K562 (cell line): ENCODE results near the gene IL5.

Source experiments
- EP300 ChIP-seq: IDR thresholded peaks from 2 replicates; pipeline ENCODE4 v1.6.1; 2012; ENCODE audit warnings: low read length, improper control_type of control experiment
- EZH2 ChIP-seq: IDR thresholded peaks from 2 replicates; pipeline ENCODE4 v1.6.1; 2012; ENCODE audit warnings: low read depth, mild to moderate bottlenecking, inconsistent platforms, low read length, borderline replicate concordance
- FUS ChIP-seq: fragments of 200-400 bp; formaldehyde crosslinking; optimal IDR thresholded peaks from 2 replicates; pipeline ENCODE3; 2017; ENCODE audit warnings: low read depth, low read length
- MTF1 ChIP-seq: fragments of 250-450 bp; sonication (Bioruptor Pico); IDR thresholded peaks from 2 replicates; pipeline ENCODE4 v1.9.0; 2021; ENCODE audit warnings: moderate library complexity, mild to moderate bottlenecking, inconsistent platforms, borderline replicate concordance
- POLR2A ChIP-seq: fragments of 450-650 bp; conservative IDR thresholded peaks from 2 replicates; pipeline ENCODE4 v1.6.1; 2016
- POLR2AphosphoS5 ChIP-seq: IDR thresholded peaks from 2 replicates; pipeline ENCODE4 v1.6.1; 2011; ENCODE audit warnings: mild to moderate bottlenecking, low read depth, low read length, moderate library complexity; ENCODE audit not compliant: control insufficient read depth, insufficient read depth
- SIN3A ChIP-seq, 2 experiments: fragments of 150-350 bp in 1 of 2; IDR thresholded peaks; 2 replicates each; pipeline ENCODE4 v1.6.1; 2011 to 2016; ENCODE audit warnings: borderline replicate concordance in 2 of 2, low read depth in 2 of 2, low read length in 2 of 2, mild to moderate bottlenecking in 2 of 2, moderate library complexity in 2 of 2; ENCODE audit not compliant: control insufficient read depth in 1 of 2
- WHSC1 ChIP-seq: IDR thresholded peaks from one replicate; pipeline ENCODE4 v1.6.1; 2012; ENCODE audit warnings: low read length, control low read depth, inconsistent platforms
- ZKSCAN8 ChIP-seq: fragments of 200-800 bp; sonication (Bioruptor generic); IDR thresholded peaks from 2 replicates; pipeline ENCODE4 v1.6.1; 2016; ENCODE audit warnings: missing genetic modification characterization, missing compliant biosample characterization
- ZNF133 ChIP-seq: fragments of 250-450 bp; sonication (Bioruptor Pico); IDR thresholded peaks from 2 replicates; pipeline ENCODE4 v1.4.0; 2020; ENCODE audit warnings: mild to moderate bottlenecking
- ZNF24 ChIP-seq: fragments of 450-650 bp; IDR thresholded peaks from 2 replicates; pipeline ENCODE4 v1.6.1; 2016
- TF ChIP-seq, protein P1 (sequence below), 2 experiments: fragments of 450-650 bp in 1 of 2; sonication (generic) in 1 of 2; formaldehyde crosslinking in 1 of 2; IDR thresholded peaks in 1 of 2; conservative IDR thresholded peaks in 1 of 2; 2 replicates each; pipeline versions ENCODE4 v1.6.1 to v1.8.1; 2016 to 2023; ENCODE audit warnings: mild to moderate bottlenecking in 2 of 2, moderate library complexity in 2 of 2, inconsistent platforms in 1 of 2, missing genetic modification reagents in 1 of 2
- TF ChIP-seq, protein P2 (sequence below), 3 experiments: IDR thresholded peaks in 2 of 3; conservative IDR thresholded peaks in 1 of 3; 2 replicates each; pipeline ENCODE4 v1.5.1; 2011 to 2012; ENCODE audit warnings: low read length in 3 of 3, mild to moderate bottlenecking in 3 of 3, control low read depth in 2 of 3, improper control_type of control experiment in 1 of 3, inconsistent platforms in 1 of 3, low read depth in 1 of 3, mixed read lengths in 1 of 3, moderate library complexity in 1 of 3; ENCODE audit not compliant: insufficient read depth in 2 of 3
- TF ChIP-seq, protein P3 (sequence below), 3 experiments: fragments of 200-800 bp in 1 of 3; fragments of 250-450 bp in 1 of 3; fragments of 450-650 bp in 1 of 3; sonication (Bioruptor Pico) in 1 of 3; sonication (Bioruptor generic) in 1 of 3; formaldehyde crosslinking in 1 of 3; IDR thresholded peaks; 2 replicates each; pipeline versions ENCODE4 v1.6.1 to v1.8.0; 2016 to 2022; ENCODE audit warnings: mild to moderate bottlenecking in 2 of 3, missing genetic modification characterization in 2 of 3, missing compliant biosample characterization in 1 of 3, moderate library complexity in 1 of 3

DNA sequence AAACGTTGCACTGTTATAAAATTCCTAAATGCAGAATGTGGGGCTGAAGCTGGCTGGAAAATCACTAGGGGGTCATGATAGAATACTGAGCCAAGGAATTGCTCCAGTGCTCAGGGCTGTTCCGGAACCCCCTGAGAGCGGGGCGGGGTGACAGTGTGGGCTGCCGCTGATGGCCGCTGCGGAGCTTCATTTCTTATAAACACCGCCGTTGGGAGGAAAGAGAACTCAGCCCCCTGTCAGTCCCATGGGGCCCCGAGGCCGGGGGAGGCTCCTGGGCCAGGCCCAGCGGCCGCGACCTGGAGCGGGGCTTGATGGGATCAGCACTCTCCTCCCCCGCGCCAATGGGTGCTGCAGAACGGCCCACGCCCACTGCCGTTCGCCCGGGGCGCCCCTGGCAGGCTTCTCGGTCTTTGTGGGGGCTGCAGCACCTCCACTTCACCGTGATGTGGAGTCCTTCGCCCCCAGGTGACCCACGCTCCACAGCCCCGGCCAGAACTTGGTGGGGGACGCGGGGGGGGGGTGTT lies 47.6 kb downstream of the IL5 start:
- peak; percentile 61 for TF ChIP-seq POLR2A
- no peak for TF ChIP-seq FUS
- no peak; the same call in 1 of the 2 replicates for TF ChIP-seq ZKSCAN8 (CRISPR knock-in tag)
- no peak for TF ChIP-seq EZH2
- TF ChIP-seq SIN3A (IDR thresholded peaks at IDR 0.05; ENCODE audit: borderline replicate concordance in 2 of 2, control insufficient read depth in 1 of 2, low read depth in 2 of 2, low read length in 2 of 2), result 0 out of 4 replicates have a peak, but pooled peaks of 1 of the 2 experiments have one; percentile 49
- TF ChIP-seq ZNF24, result peak; percentile 61; the same call in 1 of the 2 replicates
- TF ChIP-seq, protein P1, sequence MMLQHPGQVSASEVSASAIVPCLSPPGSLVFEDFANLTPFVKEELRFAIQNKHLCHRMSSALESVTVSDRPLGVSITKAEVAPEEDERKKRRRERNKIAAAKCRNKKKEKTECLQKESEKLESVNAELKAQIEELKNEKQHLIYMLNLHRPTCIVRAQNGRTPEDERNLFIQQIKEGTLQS (IDR thresholded peaks at IDR 0.05), result no peak
- TF ChIP-seq, protein P1 (CRISPR knock-in tag; conservative IDR thresholded peaks at IDR 0.05), result 0 out of 2 replicates have a peak, but pooled peaks have one; percentile 39
- no peak for TF ChIP-seq WHSC1
- TF ChIP-seq, protein P2, sequence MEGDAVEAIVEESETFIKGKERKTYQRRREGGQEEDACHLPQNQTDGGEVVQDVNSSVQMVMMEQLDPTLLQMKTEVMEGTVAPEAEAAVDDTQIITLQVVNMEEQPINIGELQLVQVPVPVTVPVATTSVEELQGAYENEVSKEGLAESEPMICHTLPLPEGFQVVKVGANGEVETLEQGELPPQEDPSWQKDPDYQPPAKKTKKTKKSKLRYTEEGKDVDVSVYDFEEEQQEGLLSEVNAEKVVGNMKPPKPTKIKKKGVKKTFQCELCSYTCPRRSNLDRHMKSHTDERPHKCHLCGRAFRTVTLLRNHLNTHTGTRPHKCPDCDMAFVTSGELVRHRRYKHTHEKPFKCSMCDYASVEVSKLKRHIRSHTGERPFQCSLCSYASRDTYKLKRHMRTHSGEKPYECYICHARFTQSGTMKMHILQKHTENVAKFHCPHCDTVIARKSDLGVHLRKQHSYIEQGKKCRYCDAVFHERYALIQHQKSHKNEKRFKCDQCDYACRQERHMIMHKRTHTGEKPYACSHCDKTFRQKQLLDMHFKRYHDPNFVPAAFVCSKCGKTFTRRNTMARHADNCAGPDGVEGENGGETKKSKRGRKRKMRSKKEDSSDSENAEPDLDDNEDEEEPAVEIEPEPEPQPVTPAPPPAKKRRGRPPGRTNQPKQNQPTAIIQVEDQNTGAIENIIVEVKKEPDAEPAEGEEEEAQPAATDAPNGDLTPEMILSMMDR (IDR thresholded peaks at IDR 0.05 in 2 of 3, conservative IDR thresholded peaks at IDR 0.05 in 1 of 3; ENCODE audit: insufficient read depth in 2 of 3, low read depth in 1 of 3, low read length in 3 of 3), result peak; percentile 33 to 40 (median 39); a peak in 5 of 6 replicates
- peak; percentile 60 for TF ChIP-seq EP300
- TF ChIP-seq ZNF133 (CRISPR knock-in tag), result no peak
- TF ChIP-seq POLR2AphosphoS5, result peak; percentile 41; the same call in 1 of the 2 replicates
- no peak for TF ChIP-seq MTF1 (CRISPR knock-in tag)
- TF ChIP-seq, protein P3, sequence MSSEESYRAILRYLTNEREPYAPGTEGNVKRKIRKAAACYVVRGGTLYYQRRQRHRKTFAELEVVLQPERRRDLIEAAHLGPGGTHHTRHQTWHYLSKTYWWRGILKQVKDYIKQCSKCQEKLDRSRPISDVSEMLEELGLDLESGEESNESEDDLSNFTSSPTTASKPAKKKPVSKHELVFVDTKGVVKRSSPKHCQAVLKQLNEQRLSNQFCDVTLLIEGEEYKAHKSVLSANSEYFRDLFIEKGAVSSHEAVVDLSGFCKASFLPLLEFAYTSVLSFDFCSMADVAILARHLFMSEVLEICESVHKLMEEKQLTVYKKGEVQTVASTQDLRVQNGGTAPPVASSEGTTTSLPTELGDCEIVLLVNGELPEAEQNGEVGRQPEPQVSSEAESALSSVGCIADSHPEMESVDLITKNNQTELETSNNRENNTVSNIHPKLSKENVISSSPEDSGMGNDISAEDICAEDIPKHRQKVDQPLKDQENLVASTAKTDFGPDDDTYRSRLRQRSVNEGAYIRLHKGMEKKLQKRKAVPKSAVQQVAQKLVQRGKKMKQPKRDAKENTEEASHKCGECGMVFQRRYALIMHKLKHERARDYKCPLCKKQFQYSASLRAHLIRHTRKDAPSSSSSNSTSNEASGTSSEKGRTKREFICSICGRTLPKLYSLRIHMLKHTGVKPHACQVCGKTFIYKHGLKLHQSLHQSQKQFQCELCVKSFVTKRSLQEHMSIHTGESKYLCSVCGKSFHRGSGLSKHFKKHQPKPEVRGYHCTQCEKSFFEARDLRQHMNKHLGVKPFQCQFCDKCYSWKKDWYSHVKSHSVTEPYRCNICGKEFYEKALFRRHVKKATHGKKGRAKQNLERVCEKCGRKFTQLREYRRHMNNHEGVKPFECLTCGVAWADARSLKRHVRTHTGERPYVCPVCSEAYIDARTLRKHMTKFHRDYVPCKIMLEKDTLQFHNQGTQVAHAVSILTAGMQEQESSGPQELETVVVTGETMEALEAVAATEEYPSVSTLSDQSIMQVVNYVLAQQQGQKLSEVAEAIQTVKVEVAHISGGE (CRISPR knock-in tag; IDR thresholded peaks at IDR 0.05), result peak in 1 of 3 experiments; percentile 55; a peak in 1 of 6 replicates
